Measurements from ENCODE around the gene NRF1. TPM values are rescaled to one million over a fixed set of nuclear protein-coding genes. Genes with fewer than 3 reads are reported as not detected.

The NRF1 gene
- total and polyA plus RNA-seq, 10 of the 15 experiments (the other 5 are each of a cell fraction or from before 2014, with no cell fraction given), result 3.5 to 23.1 (median 13.5) TPM

DNA sequence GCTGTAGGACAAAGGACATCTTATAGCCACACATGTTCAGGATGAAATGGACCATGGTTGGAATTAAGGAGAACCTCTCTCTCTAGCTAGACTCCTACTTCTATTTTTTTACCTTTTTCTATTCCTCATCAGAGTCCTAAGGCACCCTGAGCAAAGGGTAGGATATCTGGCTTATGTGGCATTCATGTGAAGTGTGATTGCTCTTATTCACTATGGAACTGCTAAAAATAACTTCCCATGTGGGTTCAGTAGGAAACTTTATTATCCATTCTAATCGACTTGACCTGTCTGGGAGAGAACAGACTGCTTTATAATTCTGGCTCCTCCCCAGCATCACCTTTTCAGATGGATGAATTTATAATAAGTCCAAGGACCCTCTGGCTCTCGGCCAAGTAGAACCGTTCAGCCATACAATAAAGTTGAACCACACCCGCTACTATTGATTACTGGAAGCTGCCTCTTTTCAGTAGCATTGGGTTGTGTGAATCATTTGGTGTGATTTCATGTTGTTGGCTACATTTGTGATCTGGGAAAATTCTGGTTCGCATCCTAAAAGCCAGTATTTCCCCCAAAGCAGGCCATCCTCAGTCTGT is 117.5 kb downstream of the NRF1 start (continued):
- TF ChIP-seq, protein P1, sequence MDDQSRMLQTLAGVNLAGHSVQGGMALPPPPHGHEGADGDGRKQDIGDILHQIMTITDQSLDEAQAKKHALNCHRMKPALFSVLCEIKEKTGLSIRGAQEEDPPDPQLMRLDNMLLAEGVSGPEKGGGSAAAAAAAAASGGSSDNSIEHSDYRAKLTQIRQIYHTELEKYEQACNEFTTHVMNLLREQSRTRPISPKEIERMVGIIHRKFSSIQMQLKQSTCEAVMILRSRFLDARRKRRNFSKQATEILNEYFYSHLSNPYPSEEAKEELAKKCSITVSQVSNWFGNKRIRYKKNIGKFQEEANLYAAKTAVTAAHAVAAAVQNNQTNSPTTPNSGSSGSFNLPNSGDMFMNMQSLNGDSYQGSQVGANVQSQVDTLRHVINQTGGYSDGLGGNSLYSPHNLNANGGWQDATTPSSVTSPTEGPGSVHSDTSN (IDR thresholded peaks at IDR 0.05; ENCODE audit: insufficient replicate concordance, low read depth, low read length), result no peak
- TF ChIP-seq, protein P2, sequence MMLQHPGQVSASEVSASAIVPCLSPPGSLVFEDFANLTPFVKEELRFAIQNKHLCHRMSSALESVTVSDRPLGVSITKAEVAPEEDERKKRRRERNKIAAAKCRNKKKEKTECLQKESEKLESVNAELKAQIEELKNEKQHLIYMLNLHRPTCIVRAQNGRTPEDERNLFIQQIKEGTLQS (IDR thresholded peaks at IDR 0.05; ENCODE audit: borderline replicate concordance, extremely low read depth, low read depth, low read length), result no peak

DNA sequence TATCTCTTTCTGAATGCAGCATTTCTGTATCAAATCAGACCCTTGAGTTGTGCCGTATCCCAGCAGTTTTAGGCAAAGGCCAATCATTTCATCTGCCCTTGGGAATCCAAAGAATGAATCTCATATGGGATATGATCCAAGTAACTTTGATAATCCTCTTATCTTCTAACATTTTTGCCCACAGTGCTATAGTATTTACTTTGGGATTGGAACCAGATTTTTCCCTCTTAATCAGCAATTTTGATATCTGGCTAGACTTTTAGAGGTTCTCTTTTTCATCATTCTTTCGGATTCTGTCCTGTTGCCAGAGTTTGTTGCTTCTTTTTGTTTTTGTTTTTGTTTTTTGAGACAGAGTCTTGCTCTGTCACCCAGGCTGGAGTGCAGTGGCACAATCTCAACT is 118.0 kb downstream of the NRF1 start:
- CTCF ChIA-PET, result no interaction called here
- no peak for DNase-seq (ENCODE audit: low read depth, low spot score)
- POLR2A ChIA-PET, result no interaction called here
- SMC1A ChIA-PET (ENCODE audit: uncharacterized antibody, unreplicated experiment), result no interaction called here
- Histone ChIP-seq H3K4me2 (ENCODE audit: control insufficient read depth, insufficient read depth) (no peak overlapping the region), H4K20me1 (ENCODE audit: control insufficient read depth, insufficient read depth) (no peaks in the 10 kb centered on the region), H3K27me3 (replicated peaks in 1 of 2; ENCODE audit: control insufficient read depth in 2 of 2, insufficient read depth in 2 of 2, low read length in 1 of 2) (no peaks in the 10 kb centered on the region), H3K36me3 (ENCODE audit: control insufficient read depth in 2 of 2, insufficient read depth in 2 of 2, low read length in 1 of 2) (peaks cover 0 to 10% of the 10 kb centered on the region in 2 experiments; a peak in 3 of 4 replicates), H3K79me2 (ENCODE audit: control insufficient read depth, insufficient read depth, low read length) (no peaks in the 10 kb centered on the region), H3K9me3 (replicated peaks; ENCODE audit: control insufficient read depth, insufficient read depth, low read length) (no peaks in the 10 kb centered on the region), H3K9ac (ENCODE audit: control insufficient read depth, insufficient read depth, low read length) (no peak overlapping the region), H3K4me1 (ENCODE audit: control insufficient read depth, insufficient read depth, low read length) (no peaks in the 10 kb centered on the region), H3K27ac (ENCODE audit: control insufficient read depth, insufficient read depth) (no peak overlapping the region), H2AFZ (ENCODE audit: control insufficient read depth, low read depth, low read length) (no peak overlapping the region), H3K4me3 (no peak overlapping the region)
- ATAC-seq, result no peak
- 95% methylated on average over 2 of the region's 2 CpGs for WGBS (ENCODE audit: insufficient coverage, insufficient replicate concordance, low lambda C conversion rate, missing lambda C conversion rate)
- no TSS peak for BruUV-seq (replicated peaks)
- TF ChIP-seq HDAC6 (IDR thresholded peaks at IDR 0.05; ENCODE audit: unreplicated experiment) (no peak), KDM1A (IDR thresholded peaks at IDR 0.05; ENCODE audit: borderline replicate concordance) (no peak), EZH2 (IDR thresholded peaks at IDR 0.05; ENCODE audit: borderline replicate concordance, control insufficient read depth, low read depth, low read length) (no peak), NFYB (IDR thresholded peaks at IDR 0.05; ENCODE audit: insufficient read depth, low read depth, low read length) (no peak)
- TF ChIP-seq, protein P3, sequence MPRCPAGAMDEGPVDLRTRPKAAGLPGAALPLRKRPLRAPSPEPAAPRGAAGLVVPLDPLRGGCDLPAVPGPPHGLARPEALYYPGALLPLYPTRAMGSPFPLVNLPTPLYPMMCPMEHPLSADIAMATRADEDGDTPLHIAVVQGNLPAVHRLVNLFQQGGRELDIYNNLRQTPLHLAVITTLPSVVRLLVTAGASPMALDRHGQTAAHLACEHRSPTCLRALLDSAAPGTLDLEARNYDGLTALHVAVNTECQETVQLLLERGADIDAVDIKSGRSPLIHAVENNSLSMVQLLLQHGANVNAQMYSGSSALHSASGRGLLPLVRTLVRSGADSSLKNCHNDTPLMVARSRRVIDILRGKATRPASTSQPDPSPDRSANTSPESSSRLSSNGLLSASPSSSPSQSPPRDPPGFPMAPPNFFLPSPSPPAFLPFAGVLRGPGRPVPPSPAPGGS (IDR thresholded peaks at IDR 0.05; ENCODE audit: borderline replicate concordance, insufficient read depth, low read depth, low read length, poor library complexity, severe bottlenecking), result no peak
- TF ChIP-seq, protein P4, sequence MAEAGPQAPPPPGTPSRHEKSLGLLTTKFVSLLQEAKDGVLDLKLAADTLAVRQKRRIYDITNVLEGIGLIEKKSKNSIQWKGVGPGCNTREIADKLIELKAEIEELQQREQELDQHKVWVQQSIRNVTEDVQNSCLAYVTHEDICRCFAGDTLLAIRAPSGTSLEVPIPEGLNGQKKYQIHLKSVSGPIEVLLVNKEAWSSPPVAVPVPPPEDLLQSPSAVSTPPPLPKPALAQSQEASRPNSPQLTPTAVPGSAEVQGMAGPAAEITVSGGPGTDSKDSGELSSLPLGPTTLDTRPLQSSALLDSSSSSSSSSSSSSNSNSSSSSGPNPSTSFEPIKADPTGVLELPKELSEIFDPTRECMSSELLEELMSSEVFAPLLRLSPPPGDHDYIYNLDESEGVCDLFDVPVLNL (IDR thresholded peaks at IDR 0.05; ENCODE audit: low read depth, low read length), result no peak
- no peak for FAIRE-seq
- intact Hi-C loops (cut with micrococcal nuclease; ENCODE audit: unreplicated experiment) (loop anchor here (10.0 kb wide), 1 partner anchor 225 kb away; the partner anchor contains the start of gene SMKR1), in situ Hi-C loops (cut with MboI) (no loop called here)
- RAD21 ChIA-PET (ENCODE audit: unreplicated experiment), result no interaction called here
